AML-193 (cell line): ENCODE data around the gene MMS19.

Source experiments
- DNase-seq, 2 experiments: peaks; one replicate each; lab custom pipeline; 2025; lab: John Stamatoyannopoulos, UW

MMS19 gene

GRCh38 chr10:97464226-97464625 lies 34.0 kb downstream of the MMS19 start:
- DNase-seq = no peak

GRCh38 chr10:97463363-97464132 lies 34.7 kb downstream of the MMS19 start:
- DNase-seq = peak; percentile 19 to 45

GRCh38 chr10:97462309-97462708 lies 35.9 kb downstream of the MMS19 start:
- no peak for DNase-seq

- no peak for DNase-seq
Observed at GRCh38 chr10:97459933-97460332, 38.3 kb downstream of the MMS19 start.

GRCh38 chr10:97459111-97459510 lies 39.1 kb downstream of the MMS19 start:
- no peak for DNase-seq

GRCh38 chr10:97456686-97457065 lies 41.5 kb downstream of the MMS19 start:
- no peak for DNase-seq

GRCh38 chr10:97456034-97456685 lies 42.1 kb downstream of the MMS19 start:
- DNase-seq = no peak

GRCh38 chr10:97454330-97455036 lies 43.7 kb downstream of the MMS19 start:
- DNase-seq = no peak

GRCh38 chr10:97452352-97452751 lies 45.9 kb downstream of the MMS19 start:
- no peak for DNase-seq

- DNase-seq = no peak
Observed at GRCh38 chr10:97451605-97452004, 46.6 kb downstream of the MMS19 start.

GRCh38 chr10:97450828-97451227 lies 47.4 kb downstream of the MMS19 start:
- DNase-seq = no peak

- DNase-seq = peak; percentile 95 to 96
Observed at GRCh38 chr10:97445722-97446639, 52.2 kb downstream of the MMS19 start, which contains the start of the genes EXOSC1 and ZDHHC16. Gene EXOSC1 (minus strand): TSS chr10:97446006. CDS start chr10:97445985, 21 bp downstream. Gene ZDHHC16 (plus strand): TSS chr10:97446175. CDS start chr10:97451676, 5,501 bp downstream.

- no peak for DNase-seq
Observed at GRCh38 chr10:97445357-97445721, 52.9 kb downstream of the MMS19 start.

- DNase-seq = no peak
Observed at GRCh38 chr10:97444212-97444611, 54.0 kb downstream of the MMS19 start.

- no peak for DNase-seq
Observed at GRCh38 chr10:97442277-97442676, 55.9 kb downstream of the MMS19 start.

GRCh38 chr10:97435211-97435610 lies 63.0 kb downstream of the MMS19 start:
- no peak for DNase-seq

GRCh38 chr10:97434557-97434956 lies 63.7 kb downstream of the MMS19 start:
- DNase-seq = no peak

GRCh38 chr10:97434055-97434454 lies 64.2 kb downstream of the MMS19 start:
- DNase-seq = peak in 1 of 2 experiments; percentile 7

- DNase-seq = peak; percentile 76 to 78
Observed at GRCh38 chr10:97428572-97428981, 69.6 kb downstream of the MMS19 start.

- DNase-seq = peak in 1 of 2 experiments; percentile 9
Observed at GRCh38 chr10:97427571-97428179, 70.5 kb downstream of the MMS19 start.
